Fibroblast of mammary gland (primary cell): Measurements from ENCODE around the gene GNAT3.

Experiments used
- DNase-seq: peaks from one replicate; pipeline ENCODE4 v3.0.0-alpha.2; 2010; ENCODE audit warnings: low read depth
- H3K4me3 ChIP-seq: 2 replicates; pipeline ENCODE4 v1.5.1; 2011; ENCODE audit warnings: low read depth, mild to moderate bottlenecking, low read length, moderate library complexity; ENCODE audit not compliant: control insufficient read depth
- CTCF ChIP-seq: conservative IDR thresholded peaks from 2 replicates; pipeline ENCODE4 v1.5.1; 2011; ENCODE audit warnings: low read depth, low read length, inconsistent platforms; ENCODE audit not compliant: control insufficient read depth, insufficient read depth

GNAT3 gene

GRCh38 chr7:80472491-80473200, 39.2 kb downstream of the GNAT3 start:
- DNase-seq: peak; percentile 48
- H3K4me3 ChIP-seq: no peak overlapping the region
- no peak for TF ChIP-seq CTCF

- H3K4me3 ChIP-seq: no peak overlapping the region
- no peak for DNase-seq
Observed at GRCh38 chr7:80468931-80469714, 42.7 kb downstream of the GNAT3 start.

GRCh38 chr7:80467069-80467468, 44.8 kb downstream of the GNAT3 start:
- TF ChIP-seq CTCF: no peak
- DNase-seq: peak; percentile 47
- no peak overlapping the region for H3K4me3 ChIP-seq

More at GRCh38 chr7:80468931-80469714, 42.7 kb downstream of the GNAT3 start:
- no peak for TF ChIP-seq CTCF

GRCh38 chr7:80466636-80467035, 45.2 kb downstream of the GNAT3 start:
- DNase-seq: no peak
- no peak for TF ChIP-seq CTCF
- H3K4me3 ChIP-seq: no peak overlapping the region

GRCh38 chr7:80464211-80464610, 47.7 kb downstream of the GNAT3 start:
- no peak for TF ChIP-seq CTCF
- no peak overlapping the region for H3K4me3 ChIP-seq
- no peak for DNase-seq

- no peak for TF ChIP-seq CTCF
- DNase-seq: peak; percentile 24
- H3K4me3 ChIP-seq: no peak overlapping the region
Observed at GRCh38 chr7:80463272-80463920, 48.5 kb downstream of the GNAT3 start.
